GM18873 (cell line): ENCODE measurements around the gene STK24.
"Not testable (repeated sequence)": the region's sequence is repeated elsewhere in the genome, so short reads cannot be mapped to it uniquely, and the experiment has no call there.

Source experiments
- ATAC-seq: cut with Tn5 transposase; IDR thresholded peaks from one replicate; pipeline ENCODE4 v1.9.1; 2021; ENCODE audit warnings: mild to moderate bottlenecking, moderate library complexity, moderate number of reproducible peaks; ENCODE audit not compliant: unreplicated experiment, low FRiP score

The STK24 gene

DNA sequence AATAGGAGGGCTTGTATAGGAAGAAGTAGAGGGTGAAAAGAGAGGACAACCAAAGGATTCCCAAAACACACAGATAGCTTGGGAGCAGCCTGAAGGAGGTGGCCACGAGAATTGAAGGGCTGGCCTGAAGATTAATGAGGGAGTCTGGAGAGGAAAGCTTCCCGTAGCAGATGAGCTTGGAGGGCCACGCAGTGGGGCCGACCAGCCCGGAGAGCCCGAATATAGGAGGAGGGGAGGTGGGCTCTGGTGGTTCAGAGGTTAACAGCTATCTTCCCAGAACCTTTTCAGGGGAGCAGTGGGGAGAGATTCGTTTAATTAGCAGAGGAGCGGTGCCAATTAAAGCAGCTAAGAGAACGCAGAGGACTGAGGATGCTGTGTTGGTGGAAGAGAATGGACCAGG is 154.9 kb downstream of the STK24 start:
- ATAC-seq: no peak

DNA sequence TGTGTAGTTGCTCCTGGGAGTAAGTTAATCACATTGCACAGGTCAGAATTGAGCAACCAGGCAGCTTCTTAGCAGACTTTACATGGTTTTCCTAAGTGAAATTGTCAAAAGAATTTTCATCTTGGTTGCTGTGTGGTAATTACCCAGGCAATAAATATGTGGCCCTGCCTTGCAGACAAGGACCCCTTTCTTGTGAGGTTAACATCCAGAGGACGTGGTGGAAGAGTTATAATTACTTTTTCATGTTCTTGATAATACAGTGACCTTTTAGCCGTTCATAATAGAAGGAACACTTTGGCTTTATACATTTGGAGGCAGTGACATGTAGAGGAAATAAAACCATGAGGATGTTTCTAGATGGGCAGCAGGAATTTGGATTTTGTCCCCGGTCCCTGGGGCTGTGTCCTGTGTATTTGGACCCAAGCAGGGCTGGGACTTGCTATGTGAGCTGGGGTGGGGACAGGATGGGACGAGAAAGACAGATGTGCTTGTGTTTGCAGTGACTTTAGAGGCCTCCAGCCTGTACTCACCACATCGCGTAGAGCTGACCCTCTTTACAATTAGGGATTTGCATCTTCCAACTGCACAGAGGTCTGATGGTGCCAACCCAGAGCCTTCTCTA is 156.2 kb downstream of the STK24 start:
- ATAC-seq: no peak

DNA sequence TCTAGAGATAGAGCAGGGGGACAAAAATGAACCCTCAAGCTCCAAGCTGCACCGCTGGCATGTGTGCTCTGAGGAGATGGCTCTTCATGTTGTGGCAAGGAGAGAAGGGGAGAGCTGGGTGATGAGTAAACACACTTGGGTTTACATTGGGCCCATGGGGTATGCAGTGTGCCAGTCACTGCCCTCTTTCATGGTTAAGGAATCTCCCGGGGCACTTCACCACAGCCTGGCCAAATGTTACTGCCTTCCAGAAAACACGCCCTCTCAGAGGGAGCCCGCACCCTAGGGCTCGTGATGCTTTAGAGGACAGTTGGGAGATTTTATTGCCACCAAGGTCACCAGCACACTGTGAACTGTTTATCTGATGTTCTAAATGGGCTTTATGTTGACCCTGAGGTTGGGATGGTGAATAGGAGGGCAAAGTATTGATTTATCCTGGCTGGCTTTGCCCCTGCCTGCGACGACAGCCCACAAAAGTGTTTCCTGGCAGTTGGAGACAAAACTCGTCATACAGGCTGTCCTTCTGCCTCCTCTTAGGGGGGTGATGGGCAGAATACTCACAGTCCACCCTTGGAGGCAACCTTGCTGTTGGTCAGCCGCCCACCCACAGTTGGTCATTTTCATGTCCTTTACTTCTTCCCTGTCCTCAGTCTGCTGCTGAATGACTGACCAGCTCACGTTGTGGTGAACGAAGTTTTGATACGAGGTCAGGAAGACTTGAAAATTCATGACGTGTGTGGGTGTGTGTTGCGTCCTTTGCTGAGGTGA is 156.9 kb downstream of the STK24 start:
- no peak for ATAC-seq

DNA sequence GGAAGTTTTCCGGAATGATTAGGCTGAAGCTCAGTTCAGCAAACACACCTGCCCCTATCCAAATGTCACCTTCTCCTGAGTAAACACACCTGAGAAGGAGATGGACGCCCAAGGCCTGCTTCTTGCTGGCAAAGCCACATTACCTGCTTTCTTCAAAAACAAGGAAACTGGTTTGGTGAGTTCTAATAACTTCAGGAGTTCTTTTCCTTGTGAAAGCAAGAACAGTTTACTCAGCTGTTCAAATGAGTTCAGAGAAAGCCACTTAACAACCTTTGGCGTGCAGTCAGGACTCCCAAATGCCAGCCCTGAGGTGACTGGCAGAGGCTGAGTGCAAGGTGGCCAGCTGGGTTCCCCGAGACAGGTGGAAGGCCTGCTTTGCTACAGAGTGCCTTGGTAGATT is 160.5 kb downstream of the STK24 start:
- no peak for ATAC-seq

DNA sequence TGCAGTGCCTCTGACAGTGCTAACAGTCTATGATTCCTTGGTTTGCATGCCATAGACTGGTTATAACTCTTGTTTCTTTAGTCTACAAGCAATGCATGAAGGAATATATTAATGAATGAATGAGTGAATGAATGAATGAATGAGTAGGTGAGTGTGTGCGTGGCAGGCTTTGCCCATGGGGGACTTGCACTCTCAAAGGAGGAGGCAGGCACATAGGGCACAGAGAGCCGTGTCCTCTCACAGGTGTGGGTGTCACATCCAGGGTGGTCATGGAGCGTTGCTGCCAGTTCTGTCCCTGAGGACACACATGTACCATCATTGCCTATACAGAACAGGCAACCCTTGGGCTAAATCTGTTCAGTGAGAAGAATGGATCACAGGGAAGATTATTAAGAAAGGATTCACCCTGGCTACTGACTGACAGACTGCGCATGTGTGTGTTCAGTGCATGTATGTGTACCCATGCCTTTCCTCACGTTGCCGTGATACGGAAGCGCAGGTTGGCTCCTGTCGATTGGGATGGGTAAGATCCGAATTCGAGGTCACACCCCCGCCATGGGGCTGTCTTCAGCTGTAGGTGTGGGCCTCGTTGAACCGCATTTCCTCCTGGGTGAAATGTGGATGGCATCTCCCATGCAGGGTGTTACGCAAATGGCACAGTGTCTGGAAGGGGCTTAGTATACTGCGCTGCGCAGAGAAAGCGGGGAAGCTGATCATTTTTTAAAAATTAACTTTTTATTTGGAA is 161.4 kb downstream of the STK24 start:
- ATAC-seq: no peak

DNA sequence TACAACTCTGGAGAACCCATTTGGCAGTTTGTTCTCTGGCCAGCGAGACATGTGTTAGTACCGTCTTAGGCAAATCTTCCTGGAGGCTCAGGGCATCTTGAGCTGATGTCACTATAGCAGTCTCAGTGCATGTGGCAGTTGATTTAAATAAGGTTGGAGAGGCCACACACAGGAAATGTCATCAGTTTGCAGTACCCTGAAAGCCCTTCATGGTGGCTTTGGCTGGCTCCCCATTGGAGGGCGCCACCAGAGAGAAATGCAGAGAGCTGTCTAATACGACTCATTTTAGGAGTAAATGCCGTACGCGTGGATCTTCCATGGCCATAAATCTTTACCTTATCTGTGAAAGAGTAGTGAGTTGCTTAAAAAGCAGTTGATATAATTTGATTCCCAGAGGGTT is 163.1 kb downstream of the STK24 start:
- ATAC-seq: no peak

DNA sequence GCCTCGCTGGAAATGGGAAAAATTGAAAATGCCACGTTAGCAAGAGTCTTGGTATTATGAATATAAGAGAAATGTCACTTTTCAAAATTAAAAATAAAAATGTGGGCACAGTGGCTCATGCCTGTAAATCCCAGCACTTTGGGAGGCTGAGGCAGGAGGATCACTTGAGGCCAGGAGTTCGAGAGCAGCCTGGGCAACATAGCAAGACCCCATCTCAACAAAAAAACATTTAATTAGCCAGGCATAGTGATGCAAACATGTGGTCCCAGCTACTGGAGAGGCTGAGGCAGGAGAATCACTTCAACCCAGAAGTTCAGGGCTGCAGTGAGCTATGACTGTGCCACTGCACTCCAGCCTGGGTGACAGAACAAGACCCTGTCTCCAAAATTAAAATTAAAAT is 163.6 kb downstream of the STK24 start:
- not testable (repeated sequence) for ATAC-seq

DNA sequence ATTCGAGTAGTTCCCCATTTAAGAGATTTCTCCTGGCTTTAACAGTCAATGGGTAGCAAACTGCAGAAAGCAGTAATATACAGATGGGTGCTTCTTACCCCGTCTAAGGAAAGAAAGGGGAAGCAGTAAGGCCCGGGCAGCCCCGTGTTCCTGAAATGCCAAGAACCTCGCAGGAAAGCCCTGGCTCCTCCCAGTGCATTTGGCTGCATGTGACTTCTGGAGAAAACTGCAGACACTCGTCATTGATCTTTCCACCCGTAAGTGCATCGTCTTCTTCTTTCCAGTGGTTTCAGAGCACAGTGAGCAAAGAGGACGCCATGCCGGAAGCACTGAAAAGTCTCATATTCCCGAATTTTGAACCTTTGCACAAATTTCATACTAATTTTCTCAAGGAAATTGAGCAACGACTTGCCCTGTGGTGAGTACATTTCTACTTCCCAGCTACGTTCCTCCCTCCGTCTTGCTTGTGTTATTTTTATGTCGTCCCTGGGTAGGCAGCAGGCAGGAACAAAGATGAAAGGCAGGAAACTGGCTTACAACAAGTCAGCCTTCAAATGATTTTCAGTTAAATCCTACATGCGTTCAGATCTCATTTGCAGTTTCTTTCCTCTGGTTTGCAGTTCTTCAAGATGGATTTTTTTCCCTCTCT is 165.2 kb downstream of the STK24 start:
- ATAC-seq: no peak

DNA sequence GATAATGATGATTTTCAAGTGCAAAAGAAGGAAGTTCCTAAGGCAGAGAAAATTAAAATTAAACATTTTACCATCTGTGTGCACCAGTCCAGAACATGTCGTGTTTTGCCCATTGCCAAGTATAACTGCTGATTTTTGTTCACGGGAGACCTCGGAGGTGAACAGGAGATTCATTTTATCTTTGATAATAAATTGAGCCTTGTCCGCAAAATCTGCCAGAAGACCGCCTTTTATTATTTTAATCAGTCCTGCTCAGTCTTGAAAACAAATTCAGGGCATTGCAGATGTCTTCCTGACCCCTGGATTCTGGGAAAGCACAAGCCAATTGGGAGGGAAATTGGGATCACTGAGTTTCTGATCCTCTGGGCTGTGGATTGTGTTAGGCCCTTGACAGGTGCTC is 165.9 kb downstream of the STK24 start:
- no peak for ATAC-seq

DNA sequence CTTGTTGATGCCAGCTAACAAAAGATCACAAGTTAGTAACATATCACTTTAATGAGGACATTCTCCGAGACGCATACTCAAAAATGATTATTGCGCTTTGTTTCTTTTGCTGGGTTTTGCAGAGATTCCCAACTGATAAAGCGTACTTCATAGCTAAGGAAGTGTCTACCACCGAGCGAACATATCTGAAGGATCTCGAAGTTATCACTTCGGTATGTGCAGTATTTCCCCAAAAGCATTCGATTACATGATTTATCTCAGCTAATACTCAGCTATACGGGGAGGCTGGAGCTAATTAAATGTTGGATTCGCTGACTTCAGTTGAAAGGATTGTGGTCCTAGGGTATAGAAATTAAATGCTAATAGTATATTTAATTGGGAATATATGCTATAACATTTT is 166.3 kb downstream of the STK24 start:
- no peak for ATAC-seq

DNA sequence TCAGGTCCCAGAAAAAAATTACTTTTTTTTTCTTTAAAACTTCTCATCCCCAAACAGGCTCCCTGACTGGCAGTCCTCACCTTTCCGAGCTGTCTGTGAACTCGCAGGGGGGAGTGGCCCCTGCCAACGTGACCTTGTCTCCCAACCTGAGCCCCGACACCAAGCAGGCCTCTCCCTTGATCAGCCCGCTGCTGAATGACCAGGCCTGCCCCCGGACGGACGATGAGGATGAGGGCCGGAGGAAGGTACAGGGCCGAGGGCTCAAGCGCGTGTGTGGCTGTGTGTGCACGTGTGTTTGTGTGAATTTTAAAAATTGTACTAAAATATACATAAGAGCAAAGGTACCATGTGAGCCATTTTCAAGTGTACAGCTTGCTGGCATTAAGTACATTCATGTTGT is 167.6 kb downstream of the STK24 start:
- no peak for ATAC-seq

DNA sequence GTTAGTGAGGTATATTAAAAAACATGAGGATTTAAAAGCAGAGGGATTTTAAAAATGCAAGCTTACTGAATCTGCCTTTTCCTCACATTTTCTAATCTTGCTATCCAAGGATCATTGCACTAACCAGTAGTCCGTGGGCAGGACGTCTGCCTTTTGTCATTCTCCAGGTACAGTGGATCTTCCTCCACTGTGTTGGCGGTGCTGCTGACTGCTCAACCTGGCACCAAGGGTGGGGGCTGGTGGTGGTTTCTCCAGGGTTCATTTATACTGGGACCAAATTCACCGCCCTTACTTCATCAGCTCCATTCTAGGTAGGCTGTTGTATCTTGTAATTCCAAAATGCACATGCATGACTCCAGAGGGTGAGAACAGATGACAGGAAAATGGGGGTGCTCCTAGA is 169.3 kb downstream of the STK24 start:
- no peak for ATAC-seq

DNA sequence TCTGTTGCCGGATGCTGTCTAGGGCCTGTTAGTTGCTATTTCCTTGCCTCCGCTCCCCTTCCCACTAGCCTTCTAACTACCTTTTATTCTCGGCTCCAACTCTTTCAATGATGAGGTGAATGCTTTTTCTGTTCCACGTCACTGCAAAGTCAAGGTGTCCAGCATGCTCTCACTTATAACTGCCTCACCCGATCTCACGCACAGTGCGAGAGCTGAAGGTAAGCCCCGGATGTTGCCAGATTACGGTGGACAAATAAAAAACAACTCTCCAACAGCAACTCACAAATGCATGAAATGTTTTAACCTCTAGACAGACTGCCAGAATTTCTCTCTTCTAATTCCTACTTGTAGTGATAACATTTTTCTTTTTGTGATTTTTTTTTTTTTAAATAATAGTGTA is 169.9 kb downstream of the STK24 start:
- no peak for ATAC-seq

DNA sequence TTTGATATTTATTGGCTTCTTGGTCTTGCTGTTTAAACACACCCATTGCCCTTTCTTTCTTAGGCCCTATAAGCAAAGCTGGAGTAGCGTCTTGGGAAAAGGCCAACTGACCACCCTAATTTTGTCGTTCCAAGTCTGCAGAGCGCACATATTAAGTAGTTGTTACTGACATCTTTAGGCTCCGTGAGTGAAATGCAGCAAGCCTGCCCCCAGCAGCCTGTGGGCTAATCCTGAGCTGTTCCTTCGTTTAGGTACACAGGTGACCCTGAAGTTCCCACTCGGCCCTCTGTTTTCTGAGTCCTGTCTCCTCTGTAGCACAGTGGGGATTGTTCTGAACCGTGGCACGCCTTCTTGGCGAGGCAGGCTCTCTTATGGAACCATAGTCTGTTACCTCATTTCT is 170.5 kb downstream of the STK24 start:
- ATAC-seq: no peak

DNA sequence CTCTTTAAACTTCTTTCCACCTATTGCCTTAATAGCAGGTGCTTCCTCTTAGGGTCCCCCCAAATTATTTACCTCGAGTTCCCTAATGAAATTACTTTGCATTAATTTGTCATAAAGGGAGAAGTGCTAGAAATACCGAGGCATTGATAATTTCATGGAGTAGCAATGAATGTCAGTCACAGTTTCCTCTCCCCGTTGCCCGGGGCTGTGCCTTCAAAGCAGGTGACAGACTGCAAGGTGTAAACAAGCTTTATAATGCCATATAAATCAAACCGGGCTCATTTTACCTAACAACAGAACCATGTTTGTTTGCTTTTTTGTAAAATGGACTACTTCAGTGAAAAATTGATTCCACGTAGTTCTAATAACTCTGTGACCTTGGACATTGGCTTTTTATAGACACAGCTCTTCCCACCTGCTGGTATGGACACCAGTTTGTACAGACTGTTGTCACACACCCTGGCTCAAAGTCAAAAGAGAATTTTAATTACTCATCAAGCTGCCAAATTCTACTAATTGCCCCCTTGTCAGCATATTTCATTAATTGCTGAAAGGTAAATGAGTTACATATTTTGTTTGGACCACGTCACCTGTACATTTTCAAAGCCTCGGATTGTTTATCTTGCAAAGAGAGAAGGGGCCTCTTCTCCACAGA is 171.1 kb downstream of the STK24 start:
- no peak for ATAC-seq

DNA sequence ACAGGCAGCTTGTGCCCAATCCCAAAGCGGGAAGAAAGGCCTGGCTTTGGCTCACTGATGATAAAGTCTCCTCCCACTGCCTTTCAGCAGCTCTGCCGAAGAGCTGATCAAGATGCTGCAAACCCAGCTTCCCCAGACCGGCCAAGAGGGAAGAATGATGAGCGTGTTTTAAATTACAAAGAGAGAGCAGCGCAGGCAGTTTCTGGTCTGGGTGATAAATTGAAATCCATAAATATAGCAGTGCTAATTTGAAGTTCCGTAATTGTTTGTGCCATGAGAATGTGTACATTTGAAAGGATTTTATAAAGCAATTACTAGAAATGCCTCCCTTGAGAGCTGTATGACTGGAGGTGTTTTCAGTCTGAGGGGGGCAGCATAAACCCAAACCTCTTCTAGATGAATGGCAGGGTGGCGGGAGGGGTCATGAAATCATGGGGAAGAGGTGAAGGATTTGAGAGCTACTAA is 171.8 kb downstream of the STK24 start:
- ATAC-seq: no peak

DNA sequence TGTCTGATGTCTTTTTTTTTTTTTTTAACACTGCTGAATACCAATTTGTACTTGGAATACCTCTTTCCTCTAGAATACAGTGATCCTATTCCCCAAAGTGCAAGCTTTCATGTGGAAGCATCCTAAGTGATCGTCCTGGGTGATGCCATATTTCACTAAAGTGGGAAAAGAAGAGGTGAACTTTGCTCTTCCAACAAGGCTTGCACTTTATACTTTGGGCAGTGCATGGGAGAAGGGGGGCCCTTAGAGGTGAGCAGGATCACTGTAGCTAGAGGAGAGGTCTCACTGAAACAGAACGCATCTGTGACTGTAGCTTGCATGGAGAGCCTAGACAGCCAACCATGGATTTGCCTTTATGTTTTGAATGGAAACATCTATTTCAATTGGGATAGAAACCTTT is 173.8 kb downstream of the STK24 start:
- ATAC-seq: no peak

DNA sequence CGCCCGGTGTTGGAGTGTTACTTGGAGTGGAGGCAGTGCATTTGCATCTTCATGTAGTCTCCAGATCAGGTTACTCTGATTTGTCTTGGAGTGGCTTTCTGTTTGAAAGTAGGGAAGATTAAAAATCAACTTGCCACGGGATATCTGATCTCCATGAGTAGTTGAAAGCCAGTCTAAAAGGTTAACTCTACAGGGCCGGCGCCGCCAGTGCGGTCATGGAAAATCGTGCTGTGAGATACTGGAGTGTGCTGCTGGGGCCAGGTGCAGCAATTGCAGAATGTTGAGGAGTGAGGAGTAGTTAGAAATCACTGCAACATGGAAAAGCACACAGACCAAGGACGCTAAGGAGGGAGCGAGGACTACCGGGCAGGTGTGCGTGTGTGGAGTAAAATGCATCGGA is 175.0 kb downstream of the STK24 start:
- no peak for ATAC-seq

DNA sequence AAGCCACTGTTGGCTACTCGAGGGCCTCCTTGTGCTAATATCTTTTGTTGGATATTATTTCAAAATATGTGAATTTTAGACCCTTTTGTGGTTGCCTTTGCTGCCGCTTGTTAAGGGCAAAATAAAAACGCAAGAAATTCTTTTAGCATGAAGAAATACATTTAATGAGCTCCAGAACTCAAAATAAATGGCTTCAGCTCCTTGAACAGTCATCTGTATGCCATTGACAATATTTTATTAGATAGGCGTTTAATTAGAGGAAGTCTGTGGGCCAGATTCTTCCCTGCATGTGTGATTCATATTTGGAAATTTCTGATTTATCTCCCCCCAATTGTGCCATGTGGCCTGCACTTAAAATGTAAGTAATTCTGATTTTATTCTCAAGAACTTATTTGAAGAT is 177.2 kb downstream of the STK24 start:
- no peak for ATAC-seq

DNA sequence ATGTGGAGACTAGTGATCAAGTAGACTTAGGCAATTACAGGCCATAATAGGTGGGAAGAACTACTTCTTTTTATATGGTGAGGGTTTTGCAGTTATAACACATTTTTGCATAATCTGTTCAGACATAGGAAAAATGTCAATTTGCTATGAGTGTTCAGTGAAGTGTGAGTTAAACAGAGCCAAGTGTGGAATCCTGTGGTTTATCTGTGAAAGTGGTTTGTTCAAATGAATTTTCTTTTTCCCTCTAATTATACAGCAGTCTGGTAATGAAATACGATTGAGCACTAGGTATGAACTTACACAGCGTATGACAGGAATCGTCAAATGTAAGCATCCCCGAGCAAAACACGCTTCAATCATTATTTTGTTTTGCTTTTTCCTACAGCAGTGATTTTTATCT is 178.3 kb downstream of the STK24 start:
- ATAC-seq: no peak

DNA sequence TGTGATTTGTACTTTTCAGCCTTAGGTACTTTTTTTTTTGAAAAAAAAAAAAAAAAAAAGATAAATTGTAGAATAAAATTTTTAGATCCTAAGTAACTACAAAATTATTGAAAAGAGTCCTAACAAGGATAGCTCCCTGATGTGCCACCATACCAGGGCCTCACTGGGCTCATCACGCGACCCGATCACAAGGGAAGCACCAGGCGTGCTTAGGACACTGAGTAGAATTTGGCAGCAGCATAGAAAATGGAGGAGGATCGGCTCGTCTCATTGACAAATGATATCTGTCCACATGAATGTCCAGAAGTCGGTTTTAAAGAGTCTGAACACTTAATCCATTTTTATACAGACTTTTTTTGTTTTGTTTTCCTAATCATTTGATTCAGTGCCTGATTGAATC is 179.0 kb downstream of the STK24 start:
- no peak for ATAC-seq
